ENCODE data around the gene FAM156B.
"Not testable (repeated sequence)": the region's sequence is repeated elsewhere in the genome, so short reads cannot be mapped to it uniquely, and the experiment has no call there.

The FAM156B gene

GRCh38 chrX:52896855-52897709, at the start of gene FAM156B:
Gene FAM156B, plus strand, starts transcription at chrX:52897330. Its CDS starts 9,896 bp downstream, at chrX:52907226.
- ATAC-seq: peak; percentile 90
- not testable (repeated sequence) for DNase-seq

GRCh38 chrX:52852110-52852860, 44.8 kb upstream of the FAM156B start:
- DNase-seq: no peak
- no peak for ATAC-seq

GRCh38 chrX:52856991-52857525, 40.1 kb upstream of the FAM156B start:
- not testable (repeated sequence) for DNase-seq, ATAC-seq

GRCh38 chrX:52865343-52865998, 31.7 kb upstream of the FAM156B start:
- no peak for ATAC-seq
- no peak for DNase-seq

- ATAC-seq (no peak), DNase-seq (no peak)
Measured at GRCh38 chrX:52867610-52868348, 29.4 kb upstream of the FAM156B start, which contains the start of gene XAGE3. Gene XAGE3, minus strand, starts transcription at chrX:52868083. Its CDS starts 950 bp downstream, at chrX:52867133.

- DNase-seq (no peak), ATAC-seq (no peak)
Measured at GRCh38 chrX:52870046-52870445, 27.1 kb upstream of the FAM156B start.

GRCh38 chrX:52873825-52874224, 23.3 kb upstream of the FAM156B start:
- not testable (repeated sequence) for DNase-seq, ATAC-seq

- no peak for ATAC-seq
- DNase-seq: no peak
Measured at GRCh38 chrX:52874661-52875060, 22.5 kb upstream of the FAM156B start.

- not testable (repeated sequence) for ATAC-seq, DNase-seq
Measured at GRCh38 chrX:52875436-52875835, 21.7 kb upstream of the FAM156B start.

GRCh38 chrX:52876386-52876785, 20.7 kb upstream of the FAM156B start:
- not testable (repeated sequence) for ATAC-seq, DNase-seq

GRCh38 chrX:52887459-52887858, 9.7 kb upstream of the FAM156B start:
- DNase-seq, ATAC-seq: not testable (repeated sequence)

GRCh38 chrX:52888090-52888489, 9.0 kb upstream of the FAM156B start:
- ATAC-seq, DNase-seq: not testable (repeated sequence)

- ATAC-seq: peak; percentile 11
- DNase-seq: not testable (repeated sequence)
Measured at GRCh38 chrX:52896438-52896837, 692 bp upstream of the FAM156B start.

GRCh38 chrX:52905531-52905930, 8.4 kb downstream of the FAM156B start:
- not testable (repeated sequence) for ATAC-seq

GRCh38 chrX:52906072-52906471, 8.9 kb downstream of the FAM156B start:
- not testable (repeated sequence) for ATAC-seq, DNase-seq

More at GRCh38 chrX:52905531-52905930, 8.4 kb downstream of the FAM156B start:
- DNase-seq: not testable (repeated sequence)

GRCh38 chrX:52907137-52907536, 10.0 kb downstream of the FAM156B start:
- ATAC-seq, DNase-seq: not testable (repeated sequence)

GRCh38 chrX:52907900-52908299, 10.8 kb downstream of the FAM156B start:
- ATAC-seq, DNase-seq: not testable (repeated sequence)

GRCh38 chrX:52909313-52909969, 12.3 kb downstream of the FAM156B start:
- DNase-seq, ATAC-seq: not testable (repeated sequence)

- DNase-seq, ATAC-seq: not testable (repeated sequence)
Measured at GRCh38 chrX:52913681-52914080, 16.6 kb downstream of the FAM156B start.

GRCh38 chrX:52914704-52915103, 17.6 kb downstream of the FAM156B start:
- not testable (repeated sequence) for ATAC-seq, DNase-seq
